HepG2 (cell line): ENCODE results near the gene THSD8. TPM values are rescaled to one million over a fixed set of nuclear protein-coding genes. Genes with fewer than 3 reads are reported as not detected.

Source experiments
- CAMTA2 ChIP-seq: sonication (generic); formaldehyde crosslinking; IDR thresholded peaks from 2 replicates; pipeline ENCODE4 v1.4.0; 2020; ENCODE audit warnings: mild to moderate bottlenecking, missing genetic modification reagents, borderline replicate concordance
- DNMT3B ChIP-seq: conservative IDR thresholded peaks from 2 replicates; pipeline ENCODE4 v1.6.1; 2016; ENCODE audit warnings: missing biosample characterization, control low read depth
- IKZF4 ChIP-seq: sonication (generic); formaldehyde crosslinking; IDR thresholded peaks from 2 replicates; pipeline ENCODE4 v1.5.1; 2020; ENCODE audit warnings: borderline replicate concordance, mild to moderate bottlenecking, low read depth, missing genetic modification reagents; ENCODE audit errors: not compliant biosample characterization
- KLF16 ChIP-seq, 2 experiments: sonication (generic) in 1 of 2; formaldehyde crosslinking in 1 of 2; IDR thresholded peaks; 2 replicates each; pipeline versions ENCODE4 v1.6.1 to v1.8.0; 2016 to 2023; ENCODE audit warnings: missing genetic modification reagents in 2 of 2, missing compliant biosample characterization in 1 of 2
- MTA3 ChIP-seq: sonication (generic); formaldehyde crosslinking; IDR thresholded peaks from 2 replicates; pipeline ENCODE4 v1.4.0; 2020; ENCODE audit warnings: missing genetic modification reagents
- NFYB ChIP-seq: sonication (generic); formaldehyde crosslinking; IDR thresholded peaks from 2 replicates; pipeline ENCODE4 v1.4.0; 2020; ENCODE audit warnings: missing genetic modification reagents
- PHB2 ChIP-seq: fragments of 450-650 bp; IDR thresholded peaks from 2 replicates; pipeline ENCODE4 v1.6.1; 2018; ENCODE audit not compliant: partially characterized antibody
- RNF2 ChIP-seq: fragments of 450-650 bp; conservative IDR thresholded peaks from 2 replicates; pipeline ENCODE4 v1.6.1; 2016; ENCODE audit warnings: low read depth
- SATB2 ChIP-seq: sonication (generic); formaldehyde crosslinking; IDR thresholded peaks from 2 replicates; pipeline ENCODE4 v1.5.0; 2020; ENCODE audit warnings: missing genetic modification reagents
- SIN3A ChIP-seq: IDR thresholded peaks from 2 replicates; pipeline ENCODE4 v1.6.1; 2011; ENCODE audit warnings: low read depth, mild to moderate bottlenecking, control low read depth, low read length, borderline replicate concordance
- SUZ12 ChIP-seq: fragments of 150-350 bp; IDR thresholded peaks from 2 replicates; pipeline ENCODE4 v1.6.1; 2014; ENCODE audit warnings: low read depth, low read length
- SYNCRIP ChIP-seq: fragments of 200-400 bp; formaldehyde crosslinking; IDR thresholded peaks from 2 replicates; pipeline ENCODE4 v1.6.1; 2018; ENCODE audit warnings: mild to moderate bottlenecking, low read depth, low read length; ENCODE audit not compliant: insufficient read depth
- TAF15 ChIP-seq: fragments of 200-400 bp; formaldehyde crosslinking; IDR thresholded peaks from one replicate; pipeline ENCODE4 v1.6.1; 2018; ENCODE audit warnings: mild to moderate bottlenecking, low read depth, low read length; ENCODE audit not compliant: poor library complexity, severe bottlenecking
- TRIM24 ChIP-seq: sonication (generic); formaldehyde crosslinking; IDR thresholded peaks from 2 replicates; pipeline ENCODE4 v1.8.0; 2022; ENCODE audit warnings: mild to moderate bottlenecking, missing genetic modification reagents
- WIZ ChIP-seq: sonication (generic); formaldehyde crosslinking; IDR thresholded peaks from 2 replicates; pipeline ENCODE4 v1.5.1; 2020; ENCODE audit warnings: mild to moderate bottlenecking, missing genetic modification reagents
- ZFP82 ChIP-seq: sonication (generic); formaldehyde crosslinking; IDR thresholded peaks from 2 replicates; pipeline ENCODE4 v1.5.1; 2020; ENCODE audit warnings: mild to moderate bottlenecking, missing genetic modification reagents, borderline replicate concordance
- ZMYM4 ChIP-seq: sonication (generic); formaldehyde crosslinking; IDR thresholded peaks from 2 replicates; pipeline ENCODE4 v1.8.1; 2023; ENCODE audit warnings: mild to moderate bottlenecking, missing genetic modification reagents
- ZNF768 ChIP-seq: sonication (generic); formaldehyde crosslinking; IDR thresholded peaks from 2 replicates; pipeline ENCODE4 v1.4.0; 2020; ENCODE audit warnings: missing genetic modification reagents
- ZNF775 ChIP-seq: sonication (generic); formaldehyde crosslinking; IDR thresholded peaks from 2 replicates; pipeline ENCODE4 v1.4.0; 2020; ENCODE audit warnings: missing genetic modification reagents, mild to moderate bottlenecking, moderate library complexity, borderline replicate concordance
- ZNF792 ChIP-seq: IDR thresholded peaks from 2 replicates; pipeline ENCODE4 v1.6.1; 2016
- ZNF879 ChIP-seq: sonication (generic); formaldehyde crosslinking; IDR thresholded peaks from 2 replicates; pipeline ENCODE4 v1.8.1; 2023; ENCODE audit warnings: missing genetic modification reagents
- polyA plus RNA-seq, 8 experiments: library from polyadenylated mRNA; depleted of rRNA in 3 of 8; stranded (reverse) in 7 of 8; unstranded in 1 of 8; fragments of >200 nt; fragmentation: Illumina TruSeq in 4 of 8; extraction: Trizol in 4 of 8; gene quantifications; 2 replicates each; pipeline versions ENCODE4 v1.2.1 to v1.2.3, GENCODE V29; 2011 to 2016; ENCODE audit warnings: low read depth in 4 of 8, missing spikeins in 1 of 8, mixed read lengths in 1 of 8; ENCODE audit not compliant: insufficient read depth in 1 of 8
- total RNA-seq, 5 experiments: library from RNA; depleted of rRNA; stranded (reverse); fragments of >200 nt; fragmentation: Illumina TruSeq; extraction: Trizol; gene quantifications; 2 replicates each; pipeline ENCODE4 v1.2.3, GENCODE V29; 2016; ENCODE audit warnings: low read depth in 1 of 5
- TF ChIP-seq, protein P1 (sequence below): sonication (generic); formaldehyde crosslinking; IDR thresholded peaks from 2 replicates; pipeline ENCODE4 v1.8.1; 2023; ENCODE audit warnings: mild to moderate bottlenecking, missing genetic modification reagents
- TF ChIP-seq, protein P2 (sequence below): sonication (generic); formaldehyde crosslinking; IDR thresholded peaks from 2 replicates; pipeline ENCODE4 v1.4.0; 2020; ENCODE audit warnings: missing genetic modification reagents, mild to moderate bottlenecking, borderline replicate concordance

THSD8 gene
- total and polyA plus RNA-seq, 2 of the 13 experiments (the other 11 are each of a cell fraction or from before 2014, with no cell fraction given): 4.8 to 14.9 TPM

DNA sequence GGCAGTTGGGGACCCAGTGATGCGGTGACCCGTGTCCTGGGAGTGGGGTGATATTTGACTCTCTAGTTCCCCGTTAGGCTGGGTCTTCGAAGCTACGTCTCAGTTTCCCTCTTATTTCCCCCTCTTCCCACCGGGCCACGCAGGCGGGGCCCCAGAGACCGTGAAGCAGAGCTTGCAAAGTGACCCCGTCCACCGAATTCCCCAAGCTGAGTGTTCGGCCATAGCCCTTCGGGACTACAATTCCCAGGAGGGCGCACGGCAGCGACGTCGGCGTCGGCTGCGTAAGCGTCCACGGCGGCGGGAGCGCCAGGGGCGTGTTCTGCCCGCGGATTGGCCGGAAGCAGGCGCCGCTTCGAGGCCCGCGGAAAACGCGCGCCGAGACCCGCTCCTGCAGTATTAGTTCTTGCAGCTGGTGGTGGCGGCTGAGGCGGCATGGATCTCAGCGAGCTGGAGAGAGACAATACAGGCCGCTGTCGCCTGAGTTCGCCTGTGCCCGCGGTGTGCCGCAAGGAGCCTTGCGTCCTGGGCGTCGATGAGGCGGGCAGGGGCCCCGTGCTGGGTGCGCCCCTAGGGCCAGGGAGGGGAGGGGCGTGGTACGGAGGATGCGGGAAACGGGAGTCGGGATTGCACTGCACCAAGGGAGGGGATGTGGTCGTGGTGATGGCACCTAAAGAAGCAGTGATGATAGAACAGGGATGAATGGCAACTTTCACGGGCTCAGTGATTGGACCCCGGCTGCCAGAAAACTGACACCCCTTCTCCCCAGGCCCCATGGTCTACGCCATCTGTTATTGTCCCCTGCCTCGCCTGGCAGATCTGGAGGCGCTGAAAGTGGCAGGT is 4.6 kb downstream of the THSD8 start, which contains the start of gene RNASEH2A (continued):
- peak; percentile 97 for TF ChIP-seq RNF2
- peak; percentile 64; the same call in 1 of the 2 replicates for TF ChIP-seq ZNF792
- TF ChIP-seq SUZ12: peak; percentile 69
- no peak for TF ChIP-seq ZNF775 (CRISPR knock-in tag)
- TF ChIP-seq SYNCRIP: no peak
- TF ChIP-seq KLF16 (CRISPR knock-in tag; IDR thresholded peaks at IDR 0.05): peak in 1 of 2 experiments; percentile 68; a peak in 2 of 4 replicates
- TF ChIP-seq PHB2: no peak
- peak; percentile 27; the same call in 1 of the 2 replicates for TF ChIP-seq ZMYM4 (CRISPR knock-in tag)
- no peak for TF ChIP-seq WIZ (CRISPR knock-in tag)
- peak; percentile 82; the same call in 1 of the 2 replicates for TF ChIP-seq SIN3A
- no peak for TF ChIP-seq TAF15
- TF ChIP-seq, protein P1, sequence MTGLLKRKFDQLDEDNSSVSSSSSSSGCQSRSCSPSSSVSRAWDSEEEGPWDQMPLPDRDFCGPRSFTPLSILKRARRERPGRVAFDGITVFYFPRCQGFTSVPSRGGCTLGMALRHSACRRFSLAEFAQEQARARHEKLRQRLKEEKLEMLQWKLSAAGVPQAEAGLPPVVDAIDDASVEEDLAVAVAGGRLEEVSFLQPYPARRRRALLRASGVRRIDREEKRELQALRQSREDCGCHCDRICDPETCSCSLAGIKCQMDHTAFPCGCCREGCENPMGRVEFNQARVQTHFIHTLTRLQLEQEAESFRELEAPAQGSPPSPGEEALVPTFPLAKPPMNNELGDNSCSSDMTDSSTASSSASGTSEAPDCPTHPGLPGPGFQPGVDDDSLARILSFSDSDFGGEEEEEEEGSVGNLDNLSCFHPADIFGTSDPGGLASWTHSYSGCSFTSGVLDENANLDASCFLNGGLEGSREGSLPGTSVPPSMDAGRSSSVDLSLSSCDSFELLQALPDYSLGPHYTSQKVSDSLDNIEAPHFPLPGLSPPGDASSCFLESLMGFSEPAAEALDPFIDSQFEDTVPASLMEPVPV (CRISPR knock-in tag): peak; percentile 73; the same call in 1 of the 2 replicates
- TF ChIP-seq DNMT3B (CRISPR knock-in tag): 0 out of 2 replicates have a peak, but pooled peaks have one; percentile 33
- TF ChIP-seq ZFP82: peak; percentile 62; the same call in 1 of the 2 replicates
- TF ChIP-seq SATB2 (CRISPR knock-in tag): peak; percentile 83; the same call in 1 of the 2 replicates
- peak; percentile 82 for TF ChIP-seq NFYB (CRISPR knock-in tag)
- peak; percentile 82; the same call in 1 of the 2 replicates for TF ChIP-seq ZNF879 (CRISPR knock-in tag)
- TF ChIP-seq, protein P2, sequence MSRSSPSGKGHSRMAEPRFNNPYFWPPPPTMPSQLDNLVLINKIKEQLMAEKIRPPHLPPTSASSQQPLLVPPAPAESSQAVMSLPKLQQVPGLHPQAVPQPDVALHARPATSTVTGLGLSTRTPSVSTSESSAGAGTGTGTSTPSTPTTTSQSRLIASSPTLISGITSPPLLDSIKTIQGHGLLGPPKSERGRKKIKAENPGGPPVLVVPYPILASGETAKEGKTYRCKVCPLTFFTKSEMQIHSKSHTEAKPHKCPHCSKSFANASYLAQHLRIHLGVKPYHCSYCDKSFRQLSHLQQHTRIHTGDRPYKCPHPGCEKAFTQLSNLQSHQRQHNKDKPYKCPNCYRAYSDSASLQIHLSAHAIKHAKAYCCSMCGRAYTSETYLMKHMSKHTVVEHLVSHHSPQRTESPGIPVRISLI (CRISPR knock-in tag): peak; percentile 23; the same call in 1 of the 2 replicates
- no peak for TF ChIP-seq TRIM24
- TF ChIP-seq IKZF4: peak; percentile 83
- TF ChIP-seq CAMTA2 (CRISPR knock-in tag): 0 out of 2 replicates have a peak, but pooled peaks have one; percentile 91
- no peak for TF ChIP-seq MTA3 (CRISPR knock-in tag)
- peak; percentile 70; the same call in 1 of the 2 replicates for TF ChIP-seq ZNF768 (CRISPR knock-in tag)
